A673 (cell line): ENCODE data around the gene KANSL3.

ENCODE experiments used
- EZH2 ChIP-seq: fragments of 200-600 bp; sonication (generic); IDR thresholded peaks from 2 replicates; pipeline ENCODE4 v1.6.1; 2017; ENCODE audit warnings: borderline replicate concordance, low read depth, mild to moderate bottlenecking, mixed read lengths, antibody characterized with exemption, low read length; ENCODE audit not compliant: poor library complexity, severe bottlenecking
- TF ChIP-seq, protein P1 (sequence below): fragments of 300-800, 200-600 bp; sonication (generic); conservative IDR thresholded peaks from 2 replicates; pipeline ENCODE4 v1.5.1; 2017; ENCODE audit warnings: low read depth, mild to moderate bottlenecking, antibody characterized with exemption, low read length, moderate library complexity, mixed read lengths

DNA sequence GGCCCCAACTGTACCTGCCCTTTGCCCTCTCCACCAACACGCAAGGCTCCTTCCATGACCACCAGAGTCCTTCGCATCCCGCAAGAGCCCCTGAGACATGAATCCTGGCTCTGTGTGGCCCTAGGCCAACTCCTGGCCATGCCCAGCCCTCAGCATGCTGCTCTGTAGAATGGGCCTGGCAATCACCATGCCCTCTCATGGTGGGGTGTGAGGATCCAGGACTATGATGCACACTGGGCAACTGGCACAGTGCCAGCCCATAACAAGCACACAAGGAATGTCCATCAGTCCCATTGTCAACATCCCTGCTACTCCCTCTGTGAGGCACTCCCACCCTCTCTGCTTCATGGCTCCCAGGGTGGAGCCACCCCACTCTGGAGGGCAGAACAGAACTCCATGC, 49.2 kb upstream of the KANSL3 start:
- TF ChIP-seq EZH2, result no peak
- TF ChIP-seq, protein P1, sequence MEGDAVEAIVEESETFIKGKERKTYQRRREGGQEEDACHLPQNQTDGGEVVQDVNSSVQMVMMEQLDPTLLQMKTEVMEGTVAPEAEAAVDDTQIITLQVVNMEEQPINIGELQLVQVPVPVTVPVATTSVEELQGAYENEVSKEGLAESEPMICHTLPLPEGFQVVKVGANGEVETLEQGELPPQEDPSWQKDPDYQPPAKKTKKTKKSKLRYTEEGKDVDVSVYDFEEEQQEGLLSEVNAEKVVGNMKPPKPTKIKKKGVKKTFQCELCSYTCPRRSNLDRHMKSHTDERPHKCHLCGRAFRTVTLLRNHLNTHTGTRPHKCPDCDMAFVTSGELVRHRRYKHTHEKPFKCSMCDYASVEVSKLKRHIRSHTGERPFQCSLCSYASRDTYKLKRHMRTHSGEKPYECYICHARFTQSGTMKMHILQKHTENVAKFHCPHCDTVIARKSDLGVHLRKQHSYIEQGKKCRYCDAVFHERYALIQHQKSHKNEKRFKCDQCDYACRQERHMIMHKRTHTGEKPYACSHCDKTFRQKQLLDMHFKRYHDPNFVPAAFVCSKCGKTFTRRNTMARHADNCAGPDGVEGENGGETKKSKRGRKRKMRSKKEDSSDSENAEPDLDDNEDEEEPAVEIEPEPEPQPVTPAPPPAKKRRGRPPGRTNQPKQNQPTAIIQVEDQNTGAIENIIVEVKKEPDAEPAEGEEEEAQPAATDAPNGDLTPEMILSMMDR, result no peak
